ENCODE results near the gene DOCK1.

The DOCK1 gene

GRCh38 chr10:127100983-127101615 lies 195.9 kb downstream of the DOCK1 start:
- DNase-seq: no peak

- no peak for DNase-seq
These were observed 196.9 kb downstream of the DOCK1 start for GRCh38 chr10:127102176-127102575.

GRCh38 chr10:127115100-127115499 lies 209.9 kb downstream of the DOCK1 start:
- no peak for DNase-seq

GRCh38 chr10:127117125-127117524 lies 211.9 kb downstream of the DOCK1 start:
- no peak for DNase-seq

GRCh38 chr10:127118034-127118433 lies 212.8 kb downstream of the DOCK1 start:
- DNase-seq: no peak

GRCh38 chr10:127119936-127120335 lies 214.7 kb downstream of the DOCK1 start:
- no peak for DNase-seq

- DNase-seq: no peak
These were observed 217.6 kb downstream of the DOCK1 start for GRCh38 chr10:127122831-127123230.

GRCh38 chr10:127123626-127124025 lies 218.4 kb downstream of the DOCK1 start:
- no peak for DNase-seq

GRCh38 chr10:127125331-127125730 lies 220.1 kb downstream of the DOCK1 start:
- DNase-seq: no peak

GRCh38 chr10:127127822-127128221 lies 222.6 kb downstream of the DOCK1 start:
- no peak for DNase-seq

GRCh38 chr10:127129104-127129503 lies 223.9 kb downstream of the DOCK1 start:
- DNase-seq: no peak

GRCh38 chr10:127132451-127132850 lies 227.2 kb downstream of the DOCK1 start:
- DNase-seq: no peak

- DNase-seq: no peak
These were observed 228.0 kb downstream of the DOCK1 start for GRCh38 chr10:127133225-127133624.

- DNase-seq: no peak
These were observed 228.7 kb downstream of the DOCK1 start for GRCh38 chr10:127133672-127134500.

GRCh38 chr10:127135844-127136577 lies 230.8 kb downstream of the DOCK1 start:
- no peak for DNase-seq

GRCh38 chr10:127137391-127137790 lies 232.2 kb downstream of the DOCK1 start:
- no peak for DNase-seq

- DNase-seq: no peak
These were observed 236.9 kb downstream of the DOCK1 start for GRCh38 chr10:127142136-127142535.

- DNase-seq: no peak
These were observed 237.6 kb downstream of the DOCK1 start for GRCh38 chr10:127142856-127143255.

- DNase-seq: no peak
These were observed 239.9 kb downstream of the DOCK1 start for GRCh38 chr10:127145173-127145572.

- no peak for DNase-seq
These were observed 241.4 kb downstream of the DOCK1 start for GRCh38 chr10:127146661-127147060.

- DNase-seq: no peak
These were observed 243.1 kb downstream of the DOCK1 start for GRCh38 chr10:127148066-127148932.

- DNase-seq: no peak
These were observed 243.6 kb downstream of the DOCK1 start for GRCh38 chr10:127148933-127149220.

- DNase-seq: no peak
These were observed 244.4 kb downstream of the DOCK1 start for GRCh38 chr10:127149501-127150081.
